Measurements from ENCODE around the gene TWF2.

TWF2 gene

DNA sequence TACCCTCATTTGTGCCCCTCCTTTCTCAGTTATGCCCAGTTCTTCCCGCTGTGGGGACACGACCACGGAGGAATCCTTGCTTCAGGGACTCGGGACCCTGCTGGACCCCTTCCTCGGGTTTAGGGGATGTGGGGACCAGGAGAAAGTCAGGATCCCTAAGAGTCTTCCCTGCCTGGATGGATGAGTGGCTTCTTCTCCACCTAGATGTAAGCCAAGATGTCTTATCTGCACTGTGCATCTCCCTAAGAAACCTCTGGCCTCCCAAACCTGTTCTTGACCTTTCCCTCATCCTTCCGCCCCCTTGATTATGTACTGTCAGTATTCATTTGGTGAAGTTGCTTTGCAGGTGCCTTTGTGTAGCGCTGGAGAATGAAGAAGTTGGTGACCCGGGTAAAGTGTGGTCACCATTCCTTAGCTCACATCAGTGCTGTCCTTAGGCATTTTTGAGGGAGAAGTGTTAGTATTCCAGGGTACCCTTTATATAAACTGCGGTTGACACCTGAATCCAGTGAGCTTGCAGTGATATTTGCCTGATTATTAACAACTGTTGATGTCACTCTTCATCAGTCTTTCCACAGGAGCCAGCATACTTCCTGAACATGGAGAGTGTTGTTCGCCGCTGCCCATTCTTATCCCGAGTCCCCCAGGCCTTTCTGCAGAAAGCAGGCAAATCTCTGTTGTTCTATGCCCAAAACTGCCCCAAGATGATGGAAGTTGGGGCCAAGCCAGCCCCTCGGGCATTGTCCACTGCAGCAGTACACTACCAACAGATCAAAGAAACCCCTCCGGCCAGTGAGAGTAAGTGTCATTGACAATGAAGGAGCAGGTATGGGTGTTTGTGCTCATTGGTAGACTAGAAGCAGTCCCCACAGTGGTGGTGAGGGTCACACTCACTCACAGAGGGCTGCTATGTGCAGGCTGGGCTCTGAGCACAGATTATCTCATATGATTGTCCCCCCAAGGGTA lies 40.0 kb downstream of the TWF2 start:
- no peak for FAIRE-seq

- FAIRE-seq, result no peak
Measured at GRCh38 chr3:52197842-52198625, 40.9 kb downstream of the TWF2 start, which contains the start of gene ALAS1. Gene ALAS1, plus strand, starts transcription at chr3:52198160. Its CDS starts 1,082 bp downstream, at chr3:52199242.

DNA sequence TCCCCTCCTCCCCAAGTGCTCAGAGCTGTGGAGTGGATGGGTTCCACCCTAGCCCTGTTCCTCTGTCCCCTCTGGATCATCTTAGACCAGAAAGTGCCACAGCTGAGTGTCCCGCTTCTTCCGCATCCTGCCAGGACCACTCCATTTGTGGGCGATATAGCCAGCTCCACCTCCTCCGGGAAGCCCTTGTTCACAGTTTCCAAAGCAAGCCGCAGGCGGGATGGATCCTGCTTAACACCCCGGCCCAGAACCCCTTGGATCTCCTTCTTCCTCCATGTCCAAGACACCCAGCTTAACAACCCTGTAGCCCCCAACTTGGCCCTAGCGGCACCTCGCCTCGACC lies 41.5 kb downstream of the TWF2 start:
- FAIRE-seq, result no peak

DNA sequence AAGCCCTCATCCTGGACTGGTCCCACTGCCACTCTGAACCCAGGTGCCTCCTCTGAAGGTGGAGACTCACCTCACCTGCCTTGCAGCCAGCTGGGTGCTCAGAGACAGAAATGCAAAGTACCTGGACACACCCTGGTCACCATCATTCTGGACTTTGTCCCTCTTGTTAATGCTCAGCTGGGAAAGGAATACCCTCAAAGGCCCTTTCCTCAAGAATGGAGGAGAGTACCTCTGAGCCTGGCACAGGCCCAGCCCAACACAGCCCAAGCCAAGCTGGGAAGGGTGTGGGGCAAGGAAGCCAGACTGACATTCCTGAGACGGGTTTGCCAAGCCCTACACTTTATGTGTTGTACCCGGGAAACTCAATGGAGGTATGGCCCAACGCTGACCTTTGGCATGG lies 42.0 kb downstream of the TWF2 start:
- FAIRE-seq, result peak; percentile 41

- no peak for FAIRE-seq
Measured at GRCh38 chr3:52195823-52196331, 43.1 kb downstream of the TWF2 start.

- no peak for FAIRE-seq
Measured at GRCh38 chr3:52195291-52195597, 43.7 kb downstream of the TWF2 start.

DNA sequence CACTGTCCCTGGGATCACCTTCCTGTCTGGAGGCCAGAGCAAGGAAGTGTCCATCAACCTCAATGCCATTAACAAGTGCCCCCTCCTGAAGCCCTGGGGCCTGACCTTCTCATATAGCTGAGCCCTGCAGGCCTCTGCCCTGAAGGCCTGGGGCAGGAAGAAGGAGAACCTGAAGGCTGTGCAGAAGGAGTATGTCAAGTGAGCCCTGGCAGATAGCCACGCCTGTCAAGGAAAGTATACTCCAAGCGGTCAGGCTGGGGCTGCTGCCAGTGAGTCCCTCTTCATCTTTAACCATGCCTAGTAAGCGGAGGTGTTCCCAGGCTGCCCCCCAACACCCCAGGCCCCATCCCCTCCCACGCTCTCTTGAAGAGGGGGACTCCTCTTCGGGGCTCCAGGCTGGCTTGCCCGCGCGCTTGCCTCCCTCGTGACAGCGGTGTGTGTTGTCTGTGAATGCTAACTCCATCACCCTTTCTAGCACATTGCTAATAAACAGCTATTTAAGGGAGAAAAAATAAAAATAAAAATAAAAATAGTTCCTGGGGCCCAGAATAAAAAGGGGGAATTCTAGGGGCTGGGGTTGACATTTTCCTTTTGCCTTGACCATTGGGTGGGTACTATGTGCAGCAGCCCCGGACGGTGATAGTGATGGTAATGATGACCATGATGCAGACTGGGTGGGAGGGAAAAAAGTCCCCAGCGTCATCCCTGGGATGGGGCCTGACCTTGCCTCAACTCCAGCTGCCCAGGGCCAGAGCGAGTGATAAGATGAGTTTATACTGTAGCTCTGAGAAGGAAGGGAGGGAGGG lies 44.3 kb downstream of the TWF2 start:
- FAIRE-seq, result no peak

DNA sequence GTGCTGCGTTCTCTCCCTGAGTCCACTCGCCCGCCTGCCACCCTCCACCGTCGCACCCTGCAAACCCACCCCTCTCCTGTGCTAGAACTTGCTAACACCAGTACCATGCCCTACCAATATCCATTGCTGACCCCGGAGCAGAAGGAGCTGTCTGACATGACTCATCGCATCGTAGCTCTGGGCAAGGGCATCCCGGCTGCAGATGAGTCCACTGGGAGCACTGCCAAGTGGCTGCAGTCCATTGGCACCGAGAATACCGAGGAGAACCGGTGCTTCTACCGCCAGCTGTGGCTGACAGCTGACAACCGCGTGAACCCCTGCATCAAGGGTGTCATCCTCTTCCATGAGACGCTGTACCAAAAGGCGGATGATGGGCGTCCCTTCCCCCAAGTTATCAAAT lies 45.9 kb downstream of the TWF2 start:
- no peak for FAIRE-seq

GRCh38 chr3:52191663-52192062 lies 47.3 kb downstream of the TWF2 start:
- no peak for FAIRE-seq

GRCh38 chr3:52190294-52191074 lies 48.5 kb downstream of the TWF2 start:
- no peak for FAIRE-seq

- FAIRE-seq, result no peak
Measured at GRCh38 chr3:52188556-52188955, 50.4 kb downstream of the TWF2 start.

- no peak for FAIRE-seq
Measured at GRCh38 chr3:52186729-52187128, 52.2 kb downstream of the TWF2 start.

DNA sequence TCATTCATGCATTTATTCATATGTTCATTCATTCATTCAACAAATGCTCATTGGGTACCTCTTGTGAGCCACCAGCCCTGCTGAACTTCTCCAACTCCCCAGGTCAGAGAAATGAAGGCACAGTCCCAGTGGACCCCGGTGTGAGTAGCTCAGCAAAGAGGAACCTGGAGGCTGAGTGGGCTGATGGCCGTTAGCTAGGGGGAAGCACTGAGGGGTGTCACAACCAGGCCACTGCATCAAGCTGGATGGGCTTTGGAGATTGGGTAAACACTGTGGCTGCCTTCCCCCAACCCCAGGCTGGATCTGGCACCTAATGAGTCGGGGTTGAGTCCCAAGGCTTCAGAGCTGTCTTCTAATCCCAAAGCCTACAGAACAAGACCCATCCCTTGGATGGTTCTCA lies 53.1 kb downstream of the TWF2 start:
- no peak for FAIRE-seq

DNA sequence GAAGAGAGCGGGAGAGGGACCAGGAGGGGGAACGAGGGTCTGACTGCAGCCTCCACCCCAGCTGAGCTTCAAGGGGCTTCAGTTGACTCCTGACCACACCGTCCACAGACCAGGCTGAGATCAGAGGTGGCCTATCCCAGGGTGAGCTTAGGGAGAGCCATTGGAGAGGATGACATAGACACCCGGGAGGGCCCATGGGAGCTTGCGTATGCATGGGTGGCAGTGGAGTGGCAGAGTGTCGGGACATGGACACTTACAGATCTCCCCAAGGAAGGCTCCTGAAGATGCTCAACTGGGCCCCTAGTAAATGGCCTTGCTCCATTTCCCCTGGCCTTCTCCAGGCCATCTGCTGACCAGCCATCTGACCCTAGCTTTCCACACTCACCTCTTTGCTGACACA lies 53.6 kb downstream of the TWF2 start:
- no peak for FAIRE-seq

DNA sequence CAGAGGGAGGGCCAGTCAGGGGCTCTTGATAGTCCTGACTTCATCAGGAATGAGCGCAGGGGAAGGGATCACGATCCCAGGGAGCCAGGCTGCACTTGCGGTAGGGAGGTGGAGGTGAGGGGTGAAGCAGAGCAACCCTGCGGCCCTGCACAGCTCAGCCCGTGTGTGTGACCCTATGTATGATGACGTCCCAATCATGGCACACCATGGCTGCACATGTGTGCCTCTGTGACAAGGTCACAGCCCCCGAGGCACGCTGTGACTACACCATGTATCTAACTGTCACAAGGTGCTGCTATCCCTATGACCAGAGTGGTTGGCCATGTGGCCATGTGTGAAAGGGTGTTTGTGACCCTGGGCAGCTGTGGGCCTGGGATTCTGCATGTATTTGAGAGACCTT lies 54.3 kb downstream of the TWF2 start:
- FAIRE-seq, result no peak

- no peak for FAIRE-seq
Measured at GRCh38 chr3:52183786-52184445, 55.0 kb downstream of the TWF2 start.

DNA sequence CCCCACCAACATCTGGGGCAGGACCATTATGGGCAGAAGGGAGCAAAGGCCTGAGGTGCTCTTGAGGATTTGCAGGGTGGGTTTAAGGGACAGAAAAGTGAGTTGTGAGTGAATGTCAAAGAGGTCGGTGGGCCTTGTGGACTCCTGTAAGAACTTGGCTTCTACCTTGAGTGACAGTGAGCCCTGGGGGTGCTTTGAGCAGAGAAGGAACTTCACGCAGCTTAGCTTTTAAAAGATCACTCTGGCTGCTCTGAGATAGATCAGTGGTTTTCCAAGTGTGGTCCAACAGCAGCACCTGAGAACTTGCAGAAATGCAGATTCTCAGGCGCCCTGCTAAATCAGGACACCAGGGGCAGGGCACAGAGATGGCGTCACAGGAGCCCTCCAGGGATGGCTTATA lies 56.3 kb downstream of the TWF2 start:
- FAIRE-seq, result no peak

- FAIRE-seq, result no peak
Measured at GRCh38 chr3:52182196-52182595, 56.8 kb downstream of the TWF2 start.

DNA sequence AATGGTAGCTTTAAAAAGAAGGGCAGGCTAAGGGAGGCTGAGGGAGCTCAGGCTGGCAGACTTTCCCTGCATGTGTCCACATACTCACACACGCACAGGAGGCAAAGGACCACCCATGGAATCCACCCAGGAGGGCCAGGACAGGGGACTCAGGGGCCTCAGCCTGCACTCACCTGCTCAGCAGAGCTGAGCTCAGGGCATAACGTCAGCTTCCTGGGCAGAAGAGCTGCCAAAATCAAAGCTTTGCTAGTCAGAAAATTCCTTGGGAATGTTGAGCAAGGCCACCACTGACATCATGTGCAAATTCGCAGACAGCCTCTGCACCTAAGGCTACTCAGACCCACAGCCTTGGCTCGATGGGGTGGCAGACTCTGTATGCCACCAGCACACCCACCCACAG lies 57.4 kb downstream of the TWF2 start:
- no peak for FAIRE-seq
